ENCODE results near the gene ORMDL2. TPM values are rescaled to one million over a fixed set of nuclear protein-coding genes. Genes with fewer than 3 reads are reported as not detected.

Gene ORMDL2, protein sequence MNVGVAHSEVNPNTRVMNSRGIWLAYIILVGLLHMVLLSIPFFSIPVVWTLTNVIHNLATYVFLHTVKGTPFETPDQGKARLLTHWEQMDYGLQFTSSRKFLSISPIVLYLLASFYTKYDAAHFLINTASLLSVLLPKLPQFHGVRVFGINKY
- total RNA-seq (2014; rRNA removed; shearing (Covaris generic)) = 32.8 and 37.8 TPM in 2 replicates
- 3.4 and 10.0 TPM in 2 replicates for polyA plus RNA-seq (2014; cell fraction: nucleus; rRNA removed)

- peak; percentile 100 for DNase-seq (ENCODE audit: extremely low read depth, low read depth)
These were observed at the start of gene ORMDL2, which contains the start of gene SARNP for GRCh38 chr12:55817345-55818139. Gene ORMDL2, plus strand, starts transcription at chr12:55818041. Its CDS starts 959 bp downstream, at chr12:55819000. Gene SARNP, minus strand, starts transcription at chr12:55817724. Its CDS starts 23 bp downstream, at chr12:55817701.

- DNase-seq (ENCODE audit: extremely low read depth, low read depth) = no peak
These were observed 46.1 kb upstream of the ORMDL2 start for GRCh38 chr12:55771736-55772135.

- DNase-seq (ENCODE audit: extremely low read depth, low read depth) = no peak
These were observed 40.0 kb upstream of the ORMDL2 start for GRCh38 chr12:55777856-55778255.

- DNase-seq (ENCODE audit: extremely low read depth, low read depth) = no peak
These were observed 37.2 kb upstream of the ORMDL2 start for GRCh38 chr12:55780685-55781084.

GRCh38 chr12:55788546-55788945 lies 29.3 kb upstream of the ORMDL2 start:
- DNase-seq (ENCODE audit: extremely low read depth, low read depth) = no peak

DNA sequence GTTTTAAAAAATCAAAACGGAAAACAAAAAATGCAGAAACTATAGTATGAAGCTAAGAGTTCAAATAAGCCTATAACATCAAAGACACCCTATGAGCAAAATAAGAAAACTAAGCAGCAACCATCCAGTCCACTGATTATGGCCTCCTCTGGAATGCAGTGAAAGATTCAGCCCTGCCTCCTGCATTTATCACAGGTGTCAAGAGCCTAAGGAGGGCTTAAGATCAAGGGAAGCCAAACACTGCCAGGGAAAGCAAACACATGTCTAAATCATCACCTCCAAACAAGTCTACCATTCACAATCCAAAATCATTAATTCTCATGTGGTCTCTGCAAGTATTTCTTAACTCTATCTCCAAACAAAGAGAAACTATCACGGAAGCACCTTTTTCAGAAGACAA lies 28.7 kb upstream of the ORMDL2 start:
- no peak for DNase-seq (ENCODE audit: extremely low read depth, low read depth)

GRCh38 chr12:55789893-55790292 lies 27.9 kb upstream of the ORMDL2 start:
- no peak for DNase-seq (ENCODE audit: extremely low read depth, low read depth)

DNA sequence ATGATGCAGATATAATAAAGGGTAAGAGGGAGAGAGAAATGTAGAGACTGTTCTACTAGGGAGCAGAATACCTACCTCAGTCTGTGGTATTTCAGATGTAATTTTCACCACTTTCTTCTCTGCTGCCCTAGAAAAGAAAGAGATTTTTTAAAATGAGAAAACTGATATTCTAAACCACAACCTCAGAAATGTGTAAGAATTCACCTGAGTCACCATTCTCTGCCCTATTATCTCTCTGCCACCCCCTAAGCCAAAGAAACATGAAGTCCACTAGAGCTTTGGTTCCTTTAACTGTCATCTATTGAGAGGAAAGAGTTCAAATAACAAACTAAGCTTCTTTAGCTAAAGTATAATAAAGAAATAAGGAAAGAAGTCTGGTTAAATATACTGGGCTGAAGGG lies 21.9 kb upstream of the ORMDL2 start:
- DNase-seq (ENCODE audit: extremely low read depth, low read depth) = no peak

DNA sequence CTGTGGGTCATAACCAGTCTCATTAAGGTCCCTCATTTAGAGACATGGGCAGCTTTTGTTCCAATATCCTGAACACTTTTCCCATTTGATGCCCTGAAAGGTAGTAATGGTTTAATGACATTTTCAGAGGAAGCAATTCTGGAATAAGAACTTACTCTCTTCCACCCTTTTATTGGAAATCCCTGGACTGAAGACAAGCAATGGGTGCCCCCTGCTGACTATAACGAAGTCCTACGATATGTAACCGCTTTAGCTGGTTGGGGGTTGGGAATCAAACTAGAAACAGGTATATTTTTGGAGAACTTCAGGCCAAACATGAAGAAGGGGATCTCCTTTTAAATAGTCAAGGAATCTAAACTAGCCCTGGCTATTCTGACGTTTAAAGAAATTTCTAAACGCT lies 20.8 kb upstream of the ORMDL2 start:
- peak; percentile 43 for DNase-seq (ENCODE audit: extremely low read depth, low read depth)

DNA sequence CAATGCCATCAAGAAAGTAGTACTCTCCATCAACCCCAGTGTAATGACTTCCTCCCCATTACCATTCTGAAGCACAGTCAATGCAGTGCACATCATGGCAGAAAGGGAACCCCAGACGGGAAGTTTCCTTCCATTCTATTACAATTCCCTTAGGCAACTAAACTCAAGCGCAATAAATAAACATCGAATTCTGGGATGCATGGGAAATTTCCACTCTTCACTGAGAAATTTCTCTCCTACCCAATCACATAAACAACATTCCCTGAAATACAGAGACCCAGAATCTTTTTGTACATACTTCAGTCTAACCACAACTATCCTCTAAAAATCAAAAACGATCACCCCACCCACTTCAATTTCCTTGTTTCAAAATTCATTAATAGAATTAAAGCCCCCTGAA lies 20.3 kb upstream of the ORMDL2 start:
- DNase-seq (ENCODE audit: extremely low read depth, low read depth) = no peak

DNA sequence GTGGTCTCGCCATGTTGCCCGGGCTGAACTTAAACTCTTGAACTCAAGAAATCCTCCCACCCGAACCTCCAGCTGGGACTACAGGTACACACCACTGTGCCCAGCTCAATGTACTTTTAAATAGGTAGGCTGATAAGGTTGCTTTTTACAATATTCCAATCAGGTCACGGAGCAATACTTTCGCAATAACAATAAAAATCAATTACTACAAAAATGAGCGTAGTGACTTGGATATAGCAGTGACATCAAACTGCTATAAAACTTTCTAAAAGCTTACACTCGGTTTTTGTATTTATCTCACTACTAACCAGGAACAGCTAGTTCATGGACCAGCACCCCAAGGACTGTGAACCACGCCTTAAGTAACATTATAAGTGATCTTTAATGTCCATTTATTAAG lies 10.9 kb upstream of the ORMDL2 start:
- no peak for DNase-seq (ENCODE audit: extremely low read depth, low read depth)

DNA sequence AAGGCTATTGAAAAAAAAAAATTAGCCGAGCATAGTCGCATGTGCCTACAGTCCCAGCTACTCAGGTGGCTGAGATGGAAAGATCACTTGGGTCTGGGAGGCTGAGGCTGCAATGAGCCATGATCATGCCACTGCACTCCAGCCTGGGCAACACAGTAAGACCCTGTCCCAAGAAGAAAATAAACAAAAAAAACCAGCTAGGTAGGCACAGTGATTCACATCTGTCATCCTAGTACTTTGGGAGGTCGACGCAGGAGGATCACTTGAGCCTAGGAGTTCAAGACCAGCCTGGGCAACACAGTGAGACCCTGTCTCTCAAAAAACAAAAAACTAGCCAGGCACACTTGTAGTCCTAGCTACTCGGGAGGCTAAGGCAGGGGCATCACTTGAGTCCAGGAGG lies 8.6 kb upstream of the ORMDL2 start:
- DNase-seq (ENCODE audit: extremely low read depth, low read depth) = no peak

DNA sequence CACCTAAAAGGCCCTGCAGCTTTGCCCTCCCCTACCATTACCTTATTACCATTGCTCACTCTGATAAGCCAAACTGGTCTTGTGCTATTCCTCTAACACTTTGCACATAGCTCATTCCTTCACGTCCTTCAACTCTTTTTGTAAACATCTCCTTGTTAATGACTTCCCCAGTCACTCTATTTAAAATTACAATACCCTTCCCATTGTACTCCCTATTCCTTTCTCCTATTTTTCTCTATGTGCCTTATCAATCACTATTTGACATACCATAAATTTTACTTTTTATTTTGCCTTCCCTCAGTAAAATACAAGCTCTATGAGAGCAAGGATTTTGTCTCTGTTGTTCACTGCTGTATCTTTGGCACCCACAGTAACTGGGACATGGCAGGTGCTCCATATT lies 5.8 kb upstream of the ORMDL2 start:
- no peak for DNase-seq (ENCODE audit: extremely low read depth, low read depth)

DNA sequence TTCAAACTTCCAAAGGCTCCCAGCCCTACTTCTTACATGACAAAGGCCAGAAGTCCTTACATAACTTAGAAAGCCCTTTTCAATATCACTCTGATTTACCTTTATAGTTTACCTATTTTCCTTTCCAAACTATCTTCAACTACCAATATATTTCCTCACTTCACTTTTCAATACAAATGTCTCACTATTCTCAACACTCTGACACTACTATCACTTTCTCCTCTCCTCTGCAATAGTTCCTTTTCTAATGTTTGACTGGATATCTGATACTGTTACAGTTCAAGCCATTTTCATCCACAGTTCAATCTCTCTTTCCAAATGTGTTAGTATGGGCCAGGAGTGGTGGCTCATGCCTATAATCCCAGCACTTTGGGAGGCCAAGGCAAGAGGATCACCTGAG lies 3.6 kb upstream of the ORMDL2 start:
- no peak for DNase-seq (ENCODE audit: extremely low read depth, low read depth)

DNA sequence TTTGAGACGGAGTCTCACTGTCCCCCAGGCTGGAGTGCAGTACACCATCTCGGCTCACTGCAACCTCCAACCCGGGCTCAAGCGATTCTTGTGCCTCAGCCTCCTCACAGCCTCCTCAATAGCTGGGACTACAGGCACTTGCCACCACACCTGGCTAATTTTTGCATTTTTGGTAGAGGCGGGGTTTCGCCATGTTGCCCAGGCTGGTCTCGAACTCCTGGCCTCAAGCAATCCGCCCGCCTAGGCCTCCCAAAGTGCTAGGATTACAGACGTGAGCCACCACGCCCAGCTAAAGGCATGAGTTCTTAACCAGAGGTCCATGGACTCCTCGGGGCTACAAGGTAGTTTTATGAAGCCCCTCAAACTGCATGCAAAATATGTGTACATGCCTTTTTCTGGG lies 2.4 kb upstream of the ORMDL2 start:
- DNase-seq (ENCODE audit: extremely low read depth, low read depth) = no peak

DNA sequence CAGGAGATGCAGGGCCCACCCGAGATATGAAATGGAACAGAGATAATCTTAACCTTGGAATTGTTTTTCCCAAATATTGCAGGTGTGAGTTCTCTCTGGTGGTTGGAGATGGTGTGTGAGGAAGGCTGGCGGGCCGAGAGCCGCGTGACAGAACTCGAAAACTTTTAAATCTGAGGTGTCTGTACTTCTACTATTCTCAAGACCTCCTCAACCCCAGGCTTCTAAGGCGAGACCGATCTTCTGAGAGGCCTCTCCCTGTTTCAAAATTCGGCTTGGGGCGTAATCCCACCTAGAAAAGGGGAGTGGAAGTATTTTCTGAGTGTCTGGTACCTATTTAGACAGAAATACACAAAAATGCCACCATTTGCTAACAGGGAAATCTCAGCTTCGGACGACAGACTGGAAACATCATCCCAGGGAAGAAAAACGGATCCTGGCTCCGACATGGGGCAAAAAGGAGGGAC lies 928 bp upstream of the ORMDL2 start:
- DNase-seq (ENCODE audit: extremely low read depth, low read depth) = no peak

- DNase-seq (ENCODE audit: extremely low read depth, low read depth) = no peak
These were observed 393 bp downstream of the ORMDL2 start for GRCh38 chr12:55818140-55818728.

DNA sequence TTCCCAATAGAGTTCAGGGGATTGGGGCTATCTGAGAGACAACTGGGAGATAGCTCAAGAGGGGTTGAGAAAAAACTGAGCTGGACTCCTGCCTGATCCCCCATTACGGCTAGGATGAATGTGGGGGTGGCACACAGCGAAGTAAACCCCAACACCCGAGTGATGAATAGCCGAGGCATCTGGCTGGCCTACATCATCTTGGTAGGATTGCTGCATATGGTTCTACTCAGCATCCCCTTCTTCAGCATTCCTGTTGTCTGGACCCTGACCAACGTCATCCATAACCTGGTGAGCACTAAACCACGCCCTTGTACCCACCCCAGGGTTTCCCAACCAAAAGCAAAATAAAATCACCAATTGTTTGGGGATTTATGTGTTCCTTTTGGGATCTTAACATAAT lies 1.0 kb downstream of the ORMDL2 start:
- DNase-seq (ENCODE audit: extremely low read depth, low read depth) = no peak

- DNase-seq (ENCODE audit: extremely low read depth, low read depth) = no peak
These were observed 2.8 kb downstream of the ORMDL2 start for GRCh38 chr12:55820679-55821078.

DNA sequence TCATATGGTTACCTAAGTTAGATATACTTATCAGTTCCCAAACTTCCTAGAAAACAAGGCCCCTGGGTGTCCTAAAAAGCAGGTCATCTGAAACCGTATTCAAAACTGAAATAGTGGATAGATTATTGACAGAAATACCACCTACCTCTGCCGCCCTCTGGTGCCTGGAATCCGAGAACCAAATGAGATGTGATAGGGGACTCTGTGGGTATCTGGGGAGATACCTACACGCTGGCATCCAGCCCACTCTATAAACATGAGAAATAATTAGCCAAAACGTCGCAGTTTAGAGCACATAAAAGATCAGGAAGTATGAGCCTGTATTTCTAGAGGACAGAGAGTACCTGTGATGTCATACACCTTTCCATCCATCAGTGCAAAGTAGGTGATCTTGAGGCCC lies 4.4 kb downstream of the ORMDL2 start:
- DNase-seq (ENCODE audit: extremely low read depth, low read depth) = no peak

DNA sequence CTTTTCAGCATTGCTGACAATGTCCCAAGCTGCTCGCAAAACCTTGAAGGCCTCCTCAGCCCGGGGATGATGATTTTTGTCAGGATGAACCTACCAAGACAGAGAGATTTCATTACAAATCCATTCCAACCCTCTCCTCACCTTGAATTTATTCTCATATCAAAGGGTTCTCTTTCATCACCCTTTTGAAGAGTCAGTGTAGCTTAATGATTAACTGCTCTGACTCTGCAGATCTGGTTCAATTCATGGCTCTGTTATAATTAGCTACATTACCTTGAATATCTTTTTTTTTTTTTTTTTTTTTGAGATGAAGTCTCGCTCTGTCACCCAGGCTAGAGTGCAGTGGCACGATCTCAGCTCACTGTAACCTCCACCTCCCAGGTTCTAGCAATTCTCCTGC lies 5.6 kb downstream of the ORMDL2 start:
- DNase-seq (ENCODE audit: extremely low read depth, low read depth) = no peak

DNA sequence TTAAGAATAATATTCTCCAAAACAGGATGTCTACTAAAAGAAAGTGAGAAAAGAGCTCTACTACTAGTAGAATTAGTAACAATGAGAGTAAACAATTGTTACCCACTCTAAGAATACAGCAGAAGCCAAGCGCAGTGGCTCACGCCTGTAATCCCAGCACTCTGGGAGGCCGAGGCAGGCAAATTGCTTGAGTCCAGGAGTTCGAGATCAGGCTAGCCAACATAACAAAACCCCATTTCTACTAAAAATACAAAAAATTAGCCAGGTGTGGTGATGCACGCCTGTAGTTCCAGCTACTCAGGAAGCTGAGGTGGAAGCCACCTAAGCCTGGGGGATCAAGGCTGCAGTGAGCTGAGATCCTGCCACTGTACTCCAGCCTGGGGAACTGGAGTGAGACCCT lies 6.9 kb downstream of the ORMDL2 start:
- no peak for DNase-seq (ENCODE audit: extremely low read depth, low read depth)
